Cardiac septum (tissue), 1 donor: Measurements from ENCODE around the gene MRPL45. TPM values are rescaled to one million over a fixed set of nuclear protein-coding genes. Genes with fewer than 3 reads are reported as not detected.

Source experiments
- DNase-seq: peaks from one replicate; pipeline ENCODE4 v3.0.0-alpha.2; 2020; ENCODE audit warnings: low spot score
- intact Hi-C: fragments of 100-400 bp; cut with DNase I; formaldehyde crosslinking; loops from one replicate; pipeline ENCODE4 v1.14.0; 2022
- total RNA-seq: library from RNA; stranded (reverse); fragmentation: NEBNext Ultra II Directional; extraction: Animal tissue kit (Norgen Biotek cat#: 25700); gene quantifications from one replicate; pipeline ENCODE4 v1.2.1, GENCODE V29; 2021
- donor health status: DM: no; HTN: no; CAD: no.

MRPL45 gene
- total RNA-seq, 1 donor from 2014 or later: 26.3 TPM

GRCh38 chr17:38363016-38363415, 66.0 kb downstream of the MRPL45 start:
- DNase-seq: no peak
- intact Hi-C loops: no loop called here

- intact Hi-C loops: no loop called here
- no peak for DNase-seq
Observed at GRCh38 chr17:38364741-38365140, 67.8 kb downstream of the MRPL45 start.

GRCh38 chr17:38369124-38369886, 72.3 kb downstream of the MRPL45 start:
- DNase-seq: no peak
- intact Hi-C loops: no loop called here

Other genes starting within 250 kb of the MRPL45 start
- gene TBC1D3C, start 228.5 kb upstream of the MRPL45 start, total RNA-seq: not detected
- not detected for gene TBC1D3E, start 169.2 kb upstream of the MRPL45 start, total RNA-seq
- not detected for gene TBC1D3, start 104.6 kb upstream of the MRPL45 start, total RNA-seq
- 0.16 TPM for gene GPR179, start 46.8 kb downstream of the MRPL45 start, total RNA-seq
- gene SOCS7, start 54.7 kb downstream of the MRPL45 start, total RNA-seq: 17.8 TPM
- gene ARHGAP23, start 131.3 kb downstream of the MRPL45 start, total RNA-seq: 96.8 TPM